HG03469 (cell line): ENCODE measurements around the gene KEAP1.
"Not testable (repeated sequence)": the region's sequence is repeated elsewhere in the genome, so short reads cannot be mapped to it uniquely, and the experiment has no call there.

Source experiments
- ATAC-seq: cut with Tn5 transposase; IDR thresholded peaks from one replicate; pipeline ENCODE4 v1.9.1; 2021; ENCODE audit warnings: mild to moderate bottlenecking, moderate library complexity, moderate number of reproducible peaks; ENCODE audit not compliant: unreplicated experiment

Gene KEAP1

DNA sequence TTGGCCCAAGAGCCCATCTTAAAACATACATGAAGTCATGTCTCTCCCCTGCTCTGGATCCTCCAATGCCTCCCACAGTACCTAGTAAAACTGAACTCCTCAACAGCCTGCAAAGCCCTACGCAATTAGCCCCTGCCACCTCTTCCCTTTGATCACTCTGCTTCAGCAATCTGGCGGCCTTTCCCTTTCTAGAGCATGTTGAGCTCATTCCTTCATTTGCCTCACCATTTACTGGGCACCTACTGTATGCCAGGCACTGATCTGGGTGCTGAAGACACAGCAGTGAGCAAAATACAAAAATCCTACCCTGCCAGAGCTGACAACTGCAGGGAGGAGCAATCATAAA lies 2.9 kb downstream of the KEAP1 start:
- no peak for ATAC-seq

DNA sequence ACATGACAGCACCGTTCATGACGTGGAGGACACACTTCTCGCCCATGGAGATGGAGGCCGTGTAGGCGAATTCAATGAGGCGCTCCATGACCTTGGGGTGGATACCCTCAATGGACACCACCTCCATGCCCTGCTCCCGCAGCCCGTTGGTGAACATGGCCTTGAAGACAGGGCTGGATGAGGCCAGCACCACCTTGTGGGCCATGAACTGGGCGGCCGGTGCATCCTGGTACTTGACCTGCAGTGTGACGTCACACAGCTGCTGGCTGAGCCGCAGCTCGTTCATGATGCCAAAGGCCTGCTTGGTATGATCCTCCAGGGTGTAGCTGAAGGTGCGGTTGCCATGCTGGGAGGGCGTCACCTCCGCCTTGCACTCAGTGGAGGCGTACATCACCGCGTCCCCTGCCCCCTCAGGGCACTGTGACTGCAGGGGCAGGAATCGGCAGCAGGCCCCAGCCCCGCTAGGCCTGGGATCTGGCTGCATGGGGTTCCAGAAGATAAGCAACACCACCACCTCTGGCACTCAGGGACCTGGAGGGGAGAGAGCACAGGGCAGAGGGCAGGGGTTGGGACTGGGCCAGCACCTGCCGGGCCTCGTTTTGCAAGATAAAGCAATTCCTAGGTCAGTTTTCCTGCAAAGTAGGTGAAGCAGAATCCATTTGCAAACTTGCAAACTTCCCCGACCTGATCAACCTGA lies 3.5 kb downstream of the KEAP1 start:
- no peak for ATAC-seq

DNA sequence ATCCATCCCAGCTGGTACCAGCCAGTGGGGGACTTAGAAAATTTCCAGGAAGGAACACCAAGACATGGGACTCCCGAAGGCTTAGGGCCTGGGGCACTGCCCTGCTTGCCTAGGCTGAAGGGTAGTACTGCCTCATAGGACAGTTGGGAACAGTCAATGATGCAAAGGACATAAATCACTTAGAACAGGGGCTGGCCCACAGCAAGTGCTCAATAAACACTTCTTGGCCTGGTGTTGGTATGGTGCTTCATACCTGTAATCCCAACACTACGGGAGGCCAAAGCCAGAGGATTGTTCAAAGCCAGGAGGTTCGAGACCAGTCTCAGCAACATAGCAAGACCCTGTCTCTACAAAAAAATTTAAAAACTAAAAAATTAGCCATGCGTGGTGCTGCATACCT lies 5.8 kb downstream of the KEAP1 start:
- ATAC-seq: no peak

DNA sequence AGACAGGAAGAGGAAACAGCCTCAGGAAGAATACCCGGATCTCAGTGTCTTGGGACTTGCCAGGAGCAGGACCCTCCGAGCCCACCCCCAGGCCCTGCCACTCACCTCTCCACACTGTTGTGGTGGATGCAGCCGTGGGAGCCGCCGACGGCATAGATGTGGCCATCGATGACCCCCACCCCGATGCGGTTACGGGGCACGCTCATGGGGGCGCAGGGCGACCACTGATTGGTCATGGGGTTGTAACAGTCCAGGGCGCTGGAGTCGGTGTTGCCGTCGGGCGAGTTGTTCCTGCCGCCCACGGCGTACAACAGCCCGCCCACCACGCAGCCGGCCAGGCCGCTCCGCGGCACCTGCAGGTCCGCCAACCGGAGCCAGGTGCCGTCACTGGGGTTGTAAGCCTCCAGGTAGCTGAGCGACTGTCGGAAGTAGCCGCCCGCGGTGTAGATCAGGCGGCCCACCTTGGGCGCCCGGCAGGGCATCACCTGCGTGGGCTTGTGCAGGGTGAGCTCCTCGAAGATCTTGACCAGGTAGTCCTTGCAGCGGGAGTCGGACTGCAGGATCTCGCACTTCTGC lies 11.6 kb downstream of the KEAP1 start:
- ATAC-seq: no peak

DNA sequence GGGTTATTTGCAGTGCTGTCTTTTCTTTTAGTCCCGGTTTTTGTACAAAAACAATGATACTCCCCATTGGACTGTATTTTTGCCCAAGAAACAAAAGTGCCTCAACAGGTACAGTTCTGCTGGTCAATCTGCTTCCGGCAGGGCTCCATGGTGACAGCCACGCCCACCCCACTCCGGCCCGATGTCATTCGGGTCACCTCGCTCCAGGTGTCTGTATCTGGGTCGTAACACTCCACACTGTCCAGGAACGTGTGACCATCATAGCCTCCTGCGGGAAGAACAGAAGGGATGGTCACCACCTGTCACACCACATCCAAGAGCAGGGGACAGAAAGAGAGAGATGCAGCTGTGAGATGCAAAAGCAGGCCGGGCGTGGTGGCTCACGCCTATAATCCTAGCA lies 16.6 kb downstream of the KEAP1 start:
- ATAC-seq: no peak

DNA sequence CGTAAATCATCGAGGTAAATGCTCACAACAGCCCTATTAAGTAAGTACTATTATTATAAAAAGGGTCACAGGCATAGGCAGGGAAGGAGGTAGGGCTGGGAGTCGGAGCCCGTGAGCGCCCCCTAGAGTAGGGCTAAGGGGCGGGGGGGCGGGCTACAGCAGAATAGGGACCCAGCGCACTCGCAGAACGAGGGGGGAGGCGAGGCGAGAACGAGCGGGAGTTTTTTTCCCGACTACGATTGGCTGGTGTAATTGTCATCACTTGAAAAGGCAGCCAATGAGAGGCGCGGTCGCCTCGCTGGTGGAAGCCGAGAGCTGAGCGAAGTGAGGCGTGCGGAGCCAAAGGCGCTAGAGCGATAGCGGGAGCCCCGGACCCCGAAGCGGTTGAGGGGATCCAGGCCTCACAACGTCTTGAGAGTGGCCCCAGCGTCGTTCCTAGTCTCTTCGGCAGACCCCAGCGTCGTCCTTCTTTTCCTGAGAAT lies 24.2 kb downstream of the KEAP1 start:
- ATAC-seq: no peak

DNA sequence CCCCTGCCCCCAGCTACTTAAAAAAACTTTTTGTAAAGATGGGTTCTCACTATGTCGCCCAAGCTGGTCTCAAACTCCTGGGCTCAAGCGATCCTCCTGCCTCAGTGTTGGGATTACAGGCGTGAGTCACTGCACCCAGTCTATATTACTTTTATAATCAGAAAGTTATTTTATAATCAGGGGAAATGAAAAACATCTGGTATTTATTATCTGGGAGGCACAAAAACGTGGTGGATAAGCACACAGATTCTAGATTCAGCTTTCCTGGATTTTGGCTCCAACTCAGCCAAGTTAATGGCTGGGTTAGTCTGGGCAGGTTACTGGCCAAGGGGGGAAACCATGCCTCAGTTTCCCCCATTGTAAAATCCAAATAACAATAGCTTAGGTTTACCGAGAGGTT lies 24.7 kb downstream of the KEAP1 start:
- no peak for ATAC-seq

DNA sequence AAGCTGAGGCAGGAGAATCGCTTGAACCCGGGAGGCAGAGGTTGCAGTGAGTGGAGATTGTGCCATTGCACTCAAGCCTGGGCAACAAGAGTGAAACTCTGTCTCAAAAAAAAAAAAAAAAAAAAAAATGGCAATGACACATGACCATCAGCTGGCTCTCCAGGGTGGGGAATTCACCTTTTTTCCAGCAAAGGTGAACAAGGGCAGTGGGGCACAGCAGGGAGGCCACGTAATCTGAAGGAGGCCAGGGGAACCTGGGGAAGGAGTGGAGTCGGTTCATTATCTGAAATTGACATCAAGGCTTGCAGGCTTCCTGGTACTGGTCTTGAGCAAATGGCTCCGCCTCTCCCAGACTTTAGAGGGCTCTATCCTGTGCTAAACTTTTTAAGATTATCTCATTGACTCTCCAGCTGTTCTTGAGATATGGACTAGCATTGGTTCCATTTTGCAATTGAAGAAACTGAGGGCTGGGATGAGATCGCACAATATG lies 28.1 kb downstream of the KEAP1 start:
- no peak for ATAC-seq

DNA sequence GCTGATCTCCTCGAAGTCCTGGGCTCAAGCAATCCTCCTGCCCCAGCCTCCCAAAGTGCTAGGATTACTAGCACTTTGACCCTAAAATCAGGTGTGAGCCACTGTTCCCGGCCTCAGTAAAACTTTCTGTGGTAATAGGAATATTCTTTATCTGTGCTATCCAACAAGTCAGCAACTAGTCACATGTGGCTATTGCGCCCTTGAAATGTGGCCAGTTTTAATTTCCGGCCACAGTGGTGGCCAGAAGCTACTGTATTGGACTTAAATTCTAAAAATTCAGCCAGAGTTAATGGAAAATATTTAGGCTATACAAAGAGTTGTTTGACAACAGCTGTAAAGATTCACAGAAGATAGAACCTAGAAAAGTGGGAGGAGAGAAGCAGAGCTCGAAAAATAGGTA lies 30.0 kb downstream of the KEAP1 start:
- ATAC-seq: no peak

DNA sequence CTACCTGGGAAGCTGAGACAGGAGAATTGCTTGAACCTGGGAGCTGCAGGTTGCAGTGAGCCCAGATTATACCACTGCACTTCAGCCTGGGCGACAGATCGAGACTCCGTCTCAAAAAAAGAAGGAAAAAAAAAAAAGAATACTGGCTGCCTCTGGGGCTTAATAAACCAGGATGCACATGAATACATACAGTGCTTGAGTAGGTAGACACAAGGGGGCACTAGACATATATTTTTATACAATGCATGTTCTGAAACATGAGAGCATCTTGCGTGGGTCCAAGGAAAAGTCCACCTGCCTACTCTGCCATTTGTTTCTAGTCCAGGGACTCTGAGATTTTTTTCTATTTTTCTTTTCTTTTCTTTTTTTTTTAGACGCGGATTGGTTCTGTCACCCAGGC lies 31.2 kb downstream of the KEAP1 start:
- no peak for ATAC-seq

DNA sequence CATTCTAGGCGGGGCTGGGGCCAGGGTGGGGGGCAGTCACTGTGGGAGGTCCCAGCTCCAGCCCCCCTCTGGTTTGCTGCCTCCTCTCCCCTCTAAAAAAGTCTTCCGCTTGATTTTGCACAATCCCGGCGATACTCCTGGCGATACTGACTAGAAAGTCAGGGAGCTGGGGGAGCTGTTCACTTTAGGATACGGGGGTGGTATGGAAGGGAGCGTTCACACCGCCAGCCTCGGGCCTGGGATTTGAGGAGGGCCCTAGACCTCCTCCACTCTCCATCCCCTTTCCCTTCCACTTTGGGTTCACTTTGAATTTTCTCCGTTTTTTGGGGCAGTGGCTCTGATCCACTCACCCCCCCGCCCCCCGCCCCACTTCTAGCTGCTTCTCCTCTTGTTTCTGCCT lies 35.0 kb downstream of the KEAP1 start:
- no peak for ATAC-seq

DNA sequence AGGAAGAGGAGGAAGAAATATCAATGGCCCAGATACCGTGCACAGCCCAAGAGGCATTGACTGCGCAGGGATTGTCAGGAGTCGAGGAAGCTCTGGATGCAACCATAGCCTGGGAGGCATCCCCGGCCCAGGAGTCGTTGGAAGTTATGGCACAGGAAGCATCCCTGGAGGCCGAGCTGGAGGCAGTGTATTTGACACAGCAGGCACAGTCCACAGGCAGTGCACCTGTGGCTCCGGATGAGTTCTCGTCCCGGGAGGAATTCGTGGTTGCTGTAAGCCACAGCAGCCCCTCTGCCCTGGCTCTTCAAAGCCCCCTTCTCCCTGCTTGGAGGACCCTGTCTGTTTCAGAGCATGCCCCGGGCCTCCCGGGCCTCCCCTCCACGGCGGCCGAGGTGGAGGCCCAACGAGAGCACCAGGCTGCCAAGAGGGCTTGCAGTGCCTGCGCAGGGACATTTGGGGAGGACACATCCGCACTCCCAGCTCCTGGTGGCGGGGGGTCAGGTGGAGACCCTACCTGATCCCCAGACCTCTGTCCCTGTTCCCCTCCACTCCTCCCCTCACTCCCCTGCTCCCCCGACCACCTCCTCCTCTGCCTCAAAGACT lies 36.0 kb downstream of the KEAP1 start:
- ATAC-seq: no peak

DNA sequence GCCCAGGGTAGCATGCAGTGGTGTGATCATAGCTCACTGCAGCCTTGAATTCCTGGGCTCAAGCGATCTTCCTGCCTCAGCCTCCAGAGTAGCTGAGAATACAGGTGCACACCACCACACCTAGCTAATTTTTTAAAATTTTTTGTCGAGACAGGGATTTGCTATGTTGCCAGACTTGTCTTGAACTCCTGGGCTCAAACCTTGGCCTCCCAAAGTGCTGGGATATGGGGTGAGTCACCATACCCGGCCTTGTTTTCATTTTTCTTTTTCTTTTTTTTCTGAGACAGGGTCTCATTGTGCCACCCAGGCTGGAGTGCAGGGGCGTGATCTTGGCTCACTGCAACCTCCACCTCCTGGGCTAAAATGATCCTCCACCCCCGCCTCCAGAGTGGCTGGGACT lies 38.7 kb downstream of the KEAP1 start:
- ATAC-seq: no peak

DNA sequence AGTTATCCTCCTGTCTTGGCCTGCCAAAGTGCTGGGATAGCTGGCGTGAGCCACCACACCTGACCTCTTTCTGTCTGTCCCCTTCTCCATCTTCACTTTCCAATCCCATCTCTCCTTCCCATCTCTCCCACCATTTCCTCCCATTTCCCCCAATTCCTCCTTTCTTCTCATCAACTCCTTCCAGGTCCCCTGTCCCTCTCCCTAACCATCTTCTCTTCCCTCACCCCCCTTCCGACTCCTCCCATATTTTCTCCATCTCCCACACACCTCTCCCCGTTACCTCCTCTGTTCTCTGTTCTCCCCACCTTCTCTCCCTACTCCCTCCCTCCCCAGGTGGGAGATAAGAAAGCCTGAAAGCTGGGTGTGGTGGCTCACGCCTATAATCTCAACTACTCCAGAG lies 40.6 kb downstream of the KEAP1 start:
- ATAC-seq: no peak

DNA sequence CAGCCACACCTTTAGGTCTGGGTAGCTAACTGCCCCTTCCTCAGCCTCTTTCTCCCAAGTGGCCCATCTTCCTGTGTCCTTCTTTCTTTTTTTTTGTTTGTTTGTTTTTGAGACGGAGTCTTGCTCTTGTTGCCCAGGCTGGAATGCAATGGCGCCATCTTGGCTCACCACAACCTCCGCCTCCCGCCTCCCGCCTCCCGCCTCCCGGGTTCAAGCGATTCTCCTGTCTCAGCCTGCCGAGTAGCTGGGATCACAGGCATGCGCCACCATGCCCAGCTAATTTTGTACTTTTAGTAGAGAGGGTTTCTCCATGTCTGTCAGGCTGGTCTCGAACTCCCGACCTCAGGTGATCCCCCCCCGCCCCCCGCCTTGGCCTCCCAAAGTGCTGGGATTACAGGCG lies 41.1 kb downstream of the KEAP1 start:
- ATAC-seq: not testable (repeated sequence)

DNA sequence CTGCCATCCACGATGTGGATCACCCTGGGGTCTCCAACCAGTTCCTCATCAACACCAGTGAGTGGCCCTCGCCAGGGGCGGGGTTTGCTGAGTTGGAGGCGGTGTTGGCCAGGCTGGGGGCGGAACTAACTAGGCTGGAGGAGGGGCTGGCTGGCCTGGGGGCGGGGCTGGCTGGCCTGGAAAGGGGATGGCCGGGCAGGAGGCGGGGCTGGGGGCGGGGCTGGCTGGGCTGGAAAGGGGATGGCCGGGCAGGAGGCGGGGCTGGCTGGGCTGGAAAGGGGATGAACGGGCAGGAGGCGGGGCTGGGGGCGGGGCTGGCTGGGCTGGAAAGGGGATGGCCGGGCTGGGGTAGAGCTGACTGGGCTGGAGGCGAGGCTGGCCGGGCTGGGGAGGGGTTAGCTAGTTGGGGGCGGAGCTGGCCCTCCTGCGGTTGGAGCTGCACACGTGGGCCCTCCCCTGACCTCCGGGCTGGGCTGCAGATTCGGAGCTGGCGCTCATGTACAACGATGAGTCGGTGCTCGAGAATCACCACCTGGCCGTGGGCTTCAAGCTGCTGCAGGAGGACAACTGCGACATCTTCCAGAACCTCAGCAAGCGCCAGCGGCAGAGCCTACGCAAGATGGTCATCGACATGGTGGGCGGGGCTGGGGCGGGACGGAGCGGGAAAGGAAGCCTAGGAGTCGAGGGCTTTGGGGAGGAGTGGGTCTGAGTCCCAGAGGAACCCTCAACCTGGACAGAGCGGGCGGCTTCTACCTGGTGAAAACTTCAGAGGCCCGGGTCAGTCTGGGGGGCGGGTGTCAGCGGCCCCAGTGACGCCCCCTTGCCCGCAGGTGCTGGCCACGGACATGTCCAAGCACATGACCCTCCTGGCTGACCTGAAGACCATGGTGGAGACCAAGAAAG lies 41.9 kb downstream of the KEAP1 start:
- ATAC-seq: no peak

DNA sequence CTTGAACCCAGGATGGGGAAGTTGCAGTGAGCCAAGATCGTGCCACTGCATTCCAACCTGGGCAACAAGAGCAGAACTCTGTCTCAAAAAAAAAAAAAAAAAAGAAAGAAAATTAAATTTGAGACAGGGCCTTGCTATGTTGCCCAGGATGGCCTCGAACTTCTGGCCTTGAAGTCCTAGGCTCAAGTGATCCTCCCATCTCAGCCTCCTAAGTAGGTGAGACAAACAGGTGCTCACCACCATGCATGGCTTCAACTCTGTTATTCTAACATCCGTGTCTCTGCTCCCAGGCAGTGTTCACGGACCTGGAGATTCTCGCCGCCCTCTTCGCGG lies 42.5 kb downstream of the KEAP1 start:
- no peak for ATAC-seq

DNA sequence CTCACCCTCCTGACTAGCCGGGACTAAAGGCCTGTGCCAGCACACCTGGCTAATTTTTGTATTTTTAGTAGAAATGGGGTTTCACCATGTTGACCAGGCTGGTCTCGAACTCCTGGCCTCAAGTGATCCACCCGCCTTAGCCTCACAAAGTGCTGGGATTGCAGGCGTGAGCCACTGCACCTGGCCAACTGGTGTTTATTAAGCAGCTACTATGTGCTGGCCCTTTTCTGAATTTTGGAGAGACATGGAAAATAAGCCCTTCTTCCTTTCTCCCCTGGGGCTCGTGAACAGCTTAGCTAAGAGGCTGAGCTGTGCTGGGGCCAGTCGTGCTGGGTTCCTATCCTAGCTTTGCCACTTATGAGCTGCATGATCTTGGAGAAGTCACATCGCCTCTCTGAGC lies 44.4 kb downstream of the KEAP1 start:
- ATAC-seq: not testable (repeated sequence)

DNA sequence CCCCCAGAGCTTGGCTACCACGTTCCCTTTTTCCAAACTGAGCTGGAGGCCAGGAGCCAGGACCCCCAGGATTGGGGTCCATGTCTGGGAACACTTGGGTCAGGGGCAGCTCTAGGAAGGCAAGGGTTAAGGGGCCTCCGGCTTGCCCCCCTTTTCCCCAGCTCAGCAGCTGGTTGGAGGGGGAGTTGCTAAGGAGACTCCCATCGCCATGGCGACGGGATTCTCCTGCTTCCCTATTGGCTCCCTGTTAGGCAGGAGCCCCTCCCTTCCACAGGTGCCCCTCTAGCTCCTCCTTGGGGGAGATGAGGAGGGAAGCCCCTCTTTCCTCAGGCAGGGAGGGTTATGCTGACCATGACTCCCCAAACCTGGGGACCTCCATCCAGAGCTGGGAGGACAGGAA lies 48.9 kb downstream of the KEAP1 start:
- ATAC-seq: no peak

DNA sequence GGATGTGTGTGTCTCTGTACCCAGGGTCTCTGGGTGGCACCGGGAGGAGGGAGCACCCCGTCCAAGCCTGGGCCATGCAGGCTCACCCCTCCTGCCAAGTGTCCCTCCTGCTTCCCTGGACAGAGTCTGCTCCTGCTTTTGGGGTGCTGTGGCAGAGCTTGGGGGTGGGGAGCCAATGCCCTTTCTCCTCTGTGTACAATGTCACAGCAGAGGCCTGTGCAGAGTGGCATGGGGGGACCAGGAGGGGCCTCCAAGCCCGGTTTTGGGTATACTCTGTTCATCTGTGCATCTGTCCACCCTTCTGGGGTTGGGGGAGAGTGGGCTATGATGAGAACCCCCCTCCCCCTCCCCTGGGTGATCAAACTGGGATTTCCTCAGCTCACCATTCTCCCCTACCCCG lies 49.3 kb downstream of the KEAP1 start:
- ATAC-seq: no peak
